ENCODE measurements around the gene GALR3.

DNA sequence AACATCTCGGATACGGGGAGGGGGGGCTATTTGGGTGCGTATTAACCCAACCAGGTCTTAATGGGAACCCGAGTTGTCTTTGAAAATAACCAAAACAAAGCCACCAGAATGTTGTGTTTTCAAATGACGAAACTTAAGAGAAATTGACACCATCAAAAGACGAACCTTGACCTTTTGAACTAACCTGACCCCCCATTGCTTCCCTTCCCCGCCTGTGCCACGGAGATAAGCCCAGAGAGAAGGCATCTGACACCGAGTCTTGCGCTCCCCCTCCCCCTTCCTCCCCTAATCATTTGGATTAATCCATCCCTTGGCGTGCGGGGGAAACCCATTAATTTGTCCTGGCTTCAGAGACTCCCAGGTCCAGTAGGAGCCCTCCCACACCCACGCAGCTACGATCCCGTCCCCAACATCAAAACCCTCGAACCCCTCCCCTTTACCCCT, 20.0 kb upstream of the GALR3 start:
- TF ChIP-seq POLR2A (IDR thresholded peaks at IDR 0.05), result no peak
- TF ChIP-seq, protein P1, sequence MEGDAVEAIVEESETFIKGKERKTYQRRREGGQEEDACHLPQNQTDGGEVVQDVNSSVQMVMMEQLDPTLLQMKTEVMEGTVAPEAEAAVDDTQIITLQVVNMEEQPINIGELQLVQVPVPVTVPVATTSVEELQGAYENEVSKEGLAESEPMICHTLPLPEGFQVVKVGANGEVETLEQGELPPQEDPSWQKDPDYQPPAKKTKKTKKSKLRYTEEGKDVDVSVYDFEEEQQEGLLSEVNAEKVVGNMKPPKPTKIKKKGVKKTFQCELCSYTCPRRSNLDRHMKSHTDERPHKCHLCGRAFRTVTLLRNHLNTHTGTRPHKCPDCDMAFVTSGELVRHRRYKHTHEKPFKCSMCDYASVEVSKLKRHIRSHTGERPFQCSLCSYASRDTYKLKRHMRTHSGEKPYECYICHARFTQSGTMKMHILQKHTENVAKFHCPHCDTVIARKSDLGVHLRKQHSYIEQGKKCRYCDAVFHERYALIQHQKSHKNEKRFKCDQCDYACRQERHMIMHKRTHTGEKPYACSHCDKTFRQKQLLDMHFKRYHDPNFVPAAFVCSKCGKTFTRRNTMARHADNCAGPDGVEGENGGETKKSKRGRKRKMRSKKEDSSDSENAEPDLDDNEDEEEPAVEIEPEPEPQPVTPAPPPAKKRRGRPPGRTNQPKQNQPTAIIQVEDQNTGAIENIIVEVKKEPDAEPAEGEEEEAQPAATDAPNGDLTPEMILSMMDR (IDR thresholded peaks at IDR 0.05), result no peak
- no peak for TF ChIP-seq EP300 (IDR thresholded peaks at IDR 0.05; ENCODE audit: low read depth)

Data from transverse colon (tissue), 3 donors.